Upper lobe of left lung (tissue), 4 donors: ENCODE results near the gene LSP1.

Experiments
- EP300 ChIP-seq, 4 donors: sonication (generic); formaldehyde crosslinking; IDR thresholded peaks; one replicate each; pipeline ENCODE4 v1.5.1; 2017; ENCODE audit warnings: antibody characterized with exemption in 4 of 4, control low read depth in 2 of 4
- POLR2A ChIP-seq, 4 donors: fragments of 450-650 bp; IDR thresholded peaks; one replicate each; pipeline ENCODE4 v1.5.1; 2016 to 2017; ENCODE audit warnings: antibody characterized with exemption in 4 of 4, mild to moderate bottlenecking in 2 of 4
- POLR2AphosphoS5 ChIP-seq, 2 donors: sonication (generic); formaldehyde crosslinking; IDR thresholded peaks; one replicate each; pipeline ENCODE4 v1.5.1; 2017; ENCODE audit warnings: antibody characterized with exemption in 2 of 2
- TF ChIP-seq, protein P1 (sequence below), 6 experiments: fragments of 450-650 bp in 4 of 6; fragments of 200-600 bp in 2 of 6; sonication (generic) in 2 of 6; IDR thresholded peaks; one replicate each; pipeline ENCODE4 v1.5.1; 2016 to 2019; ENCODE audit warnings: antibody characterized with exemption in 6 of 6

GRCh38 chr11:1906611-1907423 is 53.9 kb downstream of the LSP1 start:
- TF ChIP-seq, protein P1, sequence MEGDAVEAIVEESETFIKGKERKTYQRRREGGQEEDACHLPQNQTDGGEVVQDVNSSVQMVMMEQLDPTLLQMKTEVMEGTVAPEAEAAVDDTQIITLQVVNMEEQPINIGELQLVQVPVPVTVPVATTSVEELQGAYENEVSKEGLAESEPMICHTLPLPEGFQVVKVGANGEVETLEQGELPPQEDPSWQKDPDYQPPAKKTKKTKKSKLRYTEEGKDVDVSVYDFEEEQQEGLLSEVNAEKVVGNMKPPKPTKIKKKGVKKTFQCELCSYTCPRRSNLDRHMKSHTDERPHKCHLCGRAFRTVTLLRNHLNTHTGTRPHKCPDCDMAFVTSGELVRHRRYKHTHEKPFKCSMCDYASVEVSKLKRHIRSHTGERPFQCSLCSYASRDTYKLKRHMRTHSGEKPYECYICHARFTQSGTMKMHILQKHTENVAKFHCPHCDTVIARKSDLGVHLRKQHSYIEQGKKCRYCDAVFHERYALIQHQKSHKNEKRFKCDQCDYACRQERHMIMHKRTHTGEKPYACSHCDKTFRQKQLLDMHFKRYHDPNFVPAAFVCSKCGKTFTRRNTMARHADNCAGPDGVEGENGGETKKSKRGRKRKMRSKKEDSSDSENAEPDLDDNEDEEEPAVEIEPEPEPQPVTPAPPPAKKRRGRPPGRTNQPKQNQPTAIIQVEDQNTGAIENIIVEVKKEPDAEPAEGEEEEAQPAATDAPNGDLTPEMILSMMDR (IDR thresholded peaks at IDR 0.05): no peak
- TF ChIP-seq EP300 (IDR thresholded peaks at IDR 0.05) (no peak), POLR2A (IDR thresholded peaks at IDR 0.05) (no peak), POLR2AphosphoS5 (IDR thresholded peaks at IDR 0.05) (no peak)
